Measurements from ENCODE around the gene HSPA1A. TPM values are rescaled to one million over a fixed set of nuclear protein-coding genes. Genes with fewer than 3 reads are reported as not detected.

Gene HSPA1A
- total and polyA plus RNA-seq, 9 of the 15 experiments (the other 6 are each of a cell fraction or from before 2014, with no cell fraction given) = 2.2 to 273 (median 107) TPM

DNA sequence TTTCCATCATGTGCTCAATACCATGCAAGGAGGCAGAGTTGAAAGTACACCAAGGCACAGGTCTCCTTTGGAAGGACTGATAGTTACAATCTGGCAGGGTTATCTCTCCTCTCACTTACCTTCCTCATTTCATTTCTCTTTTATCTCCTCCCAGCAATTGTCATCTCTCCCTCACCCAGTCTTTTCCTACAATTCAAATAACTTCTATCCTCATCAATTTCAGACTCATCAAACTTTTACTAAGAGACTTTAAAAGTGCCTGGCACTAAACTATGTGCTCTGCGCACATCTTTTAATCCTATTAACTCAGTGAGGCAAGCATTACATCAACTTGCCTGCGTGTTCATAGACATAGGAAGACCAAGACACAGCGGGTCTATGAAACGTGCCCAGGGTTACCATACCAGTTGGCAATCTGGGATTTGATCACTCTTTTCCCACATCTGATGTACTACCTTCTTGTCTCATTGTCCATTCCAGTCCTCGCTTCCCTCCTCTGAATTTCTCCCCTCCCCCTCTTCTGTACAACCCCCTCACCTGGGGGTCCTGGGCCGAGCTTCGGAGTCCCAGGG, 21.0 kb upstream of the HSPA1A start (continued):
- TF ChIP-seq, protein P1, sequence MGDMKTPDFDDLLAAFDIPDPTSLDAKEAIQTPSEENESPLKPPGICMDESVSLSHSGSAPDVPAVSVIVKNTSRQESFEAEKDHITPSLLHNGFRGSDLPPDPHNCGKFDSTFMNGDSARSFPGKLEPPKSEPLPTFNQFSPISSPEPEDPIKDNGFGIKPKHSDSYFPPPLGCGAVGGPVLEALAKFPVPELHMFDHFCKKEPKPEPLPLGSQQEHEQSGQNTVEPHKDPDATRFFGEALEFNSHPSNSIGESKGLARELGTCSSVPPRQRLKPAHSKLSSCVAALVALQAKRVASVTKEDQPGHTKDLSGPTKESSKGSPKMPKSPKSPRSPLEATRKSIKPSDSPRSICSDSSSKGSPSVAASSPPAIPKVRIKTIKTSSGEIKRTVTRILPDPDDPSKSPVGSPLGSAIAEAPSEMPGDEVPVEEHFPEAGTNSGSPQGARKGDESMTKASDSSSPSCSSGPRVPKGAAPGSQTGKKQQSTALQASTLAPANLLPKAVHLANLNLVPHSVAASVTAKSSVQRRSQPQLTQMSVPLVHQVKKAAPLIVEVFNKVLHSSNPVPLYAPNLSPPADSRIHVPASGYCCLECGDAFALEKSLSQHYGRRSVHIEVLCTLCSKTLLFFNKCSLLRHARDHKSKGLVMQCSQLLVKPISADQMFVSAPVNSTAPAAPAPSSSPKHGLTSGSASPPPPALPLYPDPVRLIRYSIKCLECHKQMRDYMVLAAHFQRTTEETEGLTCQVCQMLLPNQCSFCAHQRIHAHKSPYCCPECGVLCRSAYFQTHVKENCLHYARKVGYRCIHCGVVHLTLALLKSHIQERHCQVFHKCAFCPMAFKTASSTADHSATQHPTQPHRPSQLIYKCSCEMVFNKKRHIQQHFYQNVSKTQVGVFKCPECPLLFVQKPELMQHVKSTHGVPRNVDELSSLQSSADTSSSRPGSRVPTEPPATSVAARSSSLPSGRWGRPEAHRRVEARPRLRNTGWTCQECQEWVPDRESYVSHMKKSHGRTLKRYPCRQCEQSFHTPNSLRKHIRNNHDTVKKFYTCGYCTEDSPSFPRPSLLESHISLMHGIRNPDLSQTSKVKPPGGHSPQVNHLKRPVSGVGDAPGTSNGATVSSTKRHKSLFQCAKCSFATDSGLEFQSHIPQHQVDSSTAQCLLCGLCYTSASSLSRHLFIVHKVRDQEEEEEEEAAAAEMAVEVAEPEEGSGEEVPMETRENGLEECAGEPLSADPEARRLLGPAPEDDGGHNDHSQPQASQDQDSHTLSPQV (IDR thresholded peaks at IDR 0.05) = peak; percentile 61; the same call in 1 of the 2 replicates
- TF ChIP-seq BRF1 (IDR thresholded peaks at IDR 0.05; ENCODE audit: borderline replicate concordance, extremely low read depth, insufficient read length) (no peak), FOXJ3 (CRISPR knock-in tag; IDR thresholded peaks at IDR 0.05) (no peak), ZNF253 (CRISPR knock-in tag; conservative IDR thresholded peaks at IDR 0.05) (no peak), ETV1 (tag; conservative IDR thresholded peaks at IDR 0.05; ENCODE audit: low read depth) (peak; percentile 42; the same call in 1 of the 2 replicates), MCM2 (IDR thresholded peaks at IDR 0.05; ENCODE audit: low read depth) (no peak), NFRKB (IDR thresholded peaks at IDR 0.05; ENCODE audit: low read depth) (peak; percentile 74), CC2D1A (IDR thresholded peaks at IDR 0.05) (peak; percentile 54), NRF1 (conservative IDR thresholded peaks at IDR 0.05 in 1 of 2, IDR thresholded peaks at IDR 0.05 in 1 of 2) (peak; percentile 36 to 55), TCF3 (CRISPR knock-in tag; IDR thresholded peaks at IDR 0.05) (peak; percentile 5; the same call in 1 of the 2 replicates), RAD51 (IDR thresholded peaks at IDR 0.05; ENCODE audit: borderline replicate concordance, low read depth) (no peak), ZFX (CRISPR knock-in tag; IDR thresholded peaks at IDR 0.05) (no peak), E2F3 (CRISPR knock-in tag; IDR thresholded peaks at IDR 0.05) (0 out of 2 replicates have a peak, but pooled peaks have one; percentile 42), MCM5 (IDR thresholded peaks at IDR 0.05; ENCODE audit: low read depth) (no peak), POLR2G (IDR thresholded peaks at IDR 0.05; ENCODE audit: low read depth, low read length) (no peak), HEY1 (CRISPR knock-in tag; IDR thresholded peaks at IDR 0.05; ENCODE audit: borderline replicate concordance) (no peak), ZNF561 (CRISPR knock-in tag; conservative IDR thresholded peaks at IDR 0.05) (no peak)
- TF ChIP-seq, protein P2, sequence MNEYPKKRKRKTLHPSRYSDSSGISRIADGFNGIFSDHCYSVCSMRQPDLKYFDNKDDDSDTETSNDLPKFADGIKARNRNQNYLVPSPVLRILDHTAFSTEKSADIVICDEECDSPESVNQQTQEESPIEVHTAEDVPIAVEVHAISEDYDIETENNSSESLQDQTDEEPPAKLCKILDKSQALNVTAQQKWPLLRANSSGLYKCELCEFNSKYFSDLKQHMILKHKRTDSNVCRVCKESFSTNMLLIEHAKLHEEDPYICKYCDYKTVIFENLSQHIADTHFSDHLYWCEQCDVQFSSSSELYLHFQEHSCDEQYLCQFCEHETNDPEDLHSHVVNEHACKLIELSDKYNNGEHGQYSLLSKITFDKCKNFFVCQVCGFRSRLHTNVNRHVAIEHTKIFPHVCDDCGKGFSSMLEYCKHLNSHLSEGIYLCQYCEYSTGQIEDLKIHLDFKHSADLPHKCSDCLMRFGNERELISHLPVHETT (CRISPR knock-in tag; conservative IDR thresholded peaks at IDR 0.05 in 1 of 2, IDR thresholded peaks at IDR 0.05 in 1 of 2) = 0 out of 4 replicates have a peak, but pooled peaks of 1 of the 2 experiments have one; percentile 30
- TF ChIP-seq, protein P3, sequence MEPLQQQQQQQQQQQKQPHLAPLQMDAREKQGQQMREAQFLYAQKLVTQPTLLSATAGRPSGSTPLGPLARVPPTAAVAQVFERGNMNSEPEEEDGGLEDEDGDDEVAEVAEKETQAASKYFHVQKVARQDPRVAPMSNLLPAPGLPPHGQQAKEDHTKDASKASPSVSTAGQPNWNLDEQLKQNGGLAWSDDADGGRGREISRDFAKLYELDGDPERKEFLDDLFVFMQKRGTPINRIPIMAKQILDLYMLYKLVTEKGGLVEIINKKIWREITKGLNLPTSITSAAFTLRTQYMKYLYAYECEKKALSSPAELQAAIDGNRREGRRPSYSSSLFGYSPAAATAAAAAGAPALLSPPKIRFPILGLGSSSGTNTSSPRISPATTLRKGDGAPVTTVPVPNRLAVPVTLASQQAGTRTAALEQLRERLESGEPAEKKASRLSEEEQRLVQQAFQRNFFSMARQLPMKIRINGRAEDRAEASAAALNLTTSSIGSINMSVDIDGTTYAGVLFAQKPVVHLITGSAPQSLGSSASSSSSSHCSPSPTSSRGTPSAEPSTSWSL (CRISPR knock-in tag; IDR thresholded peaks at IDR 0.05; ENCODE audit: borderline replicate concordance) = no peak
- TF ChIP-seq, protein P4, sequence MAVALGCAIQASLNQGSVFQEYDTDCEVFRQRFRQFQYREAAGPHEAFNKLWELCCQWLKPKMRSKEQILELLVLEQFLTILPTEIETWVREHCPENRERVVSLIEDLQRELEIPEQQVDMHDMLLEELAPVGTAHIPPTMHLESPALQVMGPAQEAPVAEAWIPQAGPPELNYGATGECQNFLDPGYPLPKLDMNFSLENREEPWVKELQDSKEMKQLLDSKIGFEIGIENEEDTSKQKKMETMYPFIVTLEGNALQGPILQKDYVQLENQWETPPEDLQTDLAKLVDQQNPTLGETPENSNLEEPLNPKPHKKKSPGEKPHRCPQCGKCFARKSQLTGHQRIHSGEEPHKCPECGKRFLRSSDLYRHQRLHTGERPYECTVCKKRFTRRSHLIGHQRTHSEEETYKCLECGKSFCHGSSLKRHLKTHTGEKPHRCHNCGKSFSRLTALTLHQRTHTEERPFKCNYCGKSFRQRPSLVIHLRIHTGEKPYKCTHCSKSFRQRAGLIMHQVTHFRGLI (CRISPR knock-in tag; IDR thresholded peaks at IDR 0.05) = no peak
